CD4-positive, alpha-beta T cell treated with Interleukin-21 for 1 hour (primary cell): ENCODE measurements around the gene NRG3.
"Not testable (repeated sequence)": the region's sequence is repeated elsewhere in the genome, so short reads cannot be mapped to it uniquely, and the experiment has no call there.

Experiments used
- DNase-seq: peaks from one replicate; pipeline ENCODE4 v3.0.0-alpha.2; 2020

The NRG3 gene

GRCh38 chr10:82621680-82622079 lies 746.7 kb downstream of the NRG3 start:
- no peak for DNase-seq

DNA sequence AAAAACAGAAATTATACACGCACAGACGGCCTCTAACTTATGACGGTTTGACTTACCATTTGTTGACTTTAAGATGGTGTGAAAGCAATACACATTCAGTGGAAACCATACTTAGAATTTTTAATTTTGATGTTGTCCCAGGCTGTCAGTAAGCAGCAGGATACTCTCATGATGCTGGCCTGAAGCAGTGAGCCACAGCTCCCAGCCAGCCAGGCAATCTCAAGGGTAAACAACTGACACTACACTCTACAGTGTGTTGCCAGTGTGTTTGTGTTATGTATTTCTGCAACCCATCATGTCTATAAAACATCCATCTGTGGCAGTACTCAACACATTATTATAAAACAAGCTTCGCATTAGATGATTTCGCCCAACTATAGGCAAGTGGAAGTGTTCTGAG lies 747.5 kb downstream of the NRG3 start:
- no peak for DNase-seq

DNA sequence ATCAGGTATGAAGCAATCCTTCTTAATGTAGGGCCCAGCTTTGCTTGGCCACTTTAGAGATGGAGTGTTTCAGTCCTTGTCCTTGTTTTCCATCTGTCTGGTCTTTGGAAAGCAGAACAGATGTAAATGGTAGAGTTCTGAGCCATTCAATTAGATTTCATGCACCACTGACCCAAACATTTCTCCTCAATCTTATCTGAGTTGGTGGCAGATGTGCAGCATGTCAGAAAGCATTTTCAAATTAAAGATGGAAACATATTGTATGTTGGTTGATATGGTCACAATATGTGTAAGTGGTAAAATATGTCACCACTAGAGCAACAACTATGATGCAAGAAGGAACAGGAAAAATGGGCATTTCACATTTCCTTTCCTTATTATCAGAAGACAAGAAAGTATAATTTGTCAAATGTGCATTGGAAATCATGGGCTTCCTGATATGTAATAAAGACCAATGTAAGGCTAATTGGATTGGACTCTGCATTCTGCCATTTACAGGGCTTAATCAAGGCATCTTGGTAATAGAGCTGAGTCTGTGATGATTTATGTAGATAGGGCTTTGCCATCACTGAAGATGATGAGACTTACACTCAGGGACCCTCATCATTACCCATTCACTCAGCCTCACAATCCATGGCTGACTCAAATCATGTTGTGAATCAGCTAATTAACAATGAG lies 750.7 kb downstream of the NRG3 start:
- DNase-seq: no peak

GRCh38 chr10:82628373-82628772 lies 753.4 kb downstream of the NRG3 start:
- DNase-seq: no peak

DNA sequence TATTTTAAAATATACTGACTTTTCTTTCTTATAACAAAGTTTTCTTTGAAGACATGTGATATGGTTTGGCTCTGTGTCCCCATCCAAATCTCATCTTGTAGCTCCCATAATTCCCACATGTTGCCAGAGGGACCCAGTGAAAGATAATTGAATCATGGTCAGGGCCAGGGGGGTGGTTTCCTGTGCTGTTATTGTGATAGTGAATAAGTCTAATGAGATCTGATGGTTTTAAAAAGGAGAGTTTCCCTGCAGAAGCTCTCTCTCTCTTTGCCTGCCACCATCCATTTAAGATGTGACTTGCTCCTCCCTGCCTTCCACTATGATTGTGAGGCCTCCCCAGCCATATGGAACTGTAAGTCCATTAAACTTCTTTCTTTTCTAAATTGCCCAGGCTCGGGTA lies 768.1 kb downstream of the NRG3 start:
- no peak for DNase-seq

GRCh38 chr10:82643601-82644000 lies 768.6 kb downstream of the NRG3 start:
- no peak for DNase-seq

DNA sequence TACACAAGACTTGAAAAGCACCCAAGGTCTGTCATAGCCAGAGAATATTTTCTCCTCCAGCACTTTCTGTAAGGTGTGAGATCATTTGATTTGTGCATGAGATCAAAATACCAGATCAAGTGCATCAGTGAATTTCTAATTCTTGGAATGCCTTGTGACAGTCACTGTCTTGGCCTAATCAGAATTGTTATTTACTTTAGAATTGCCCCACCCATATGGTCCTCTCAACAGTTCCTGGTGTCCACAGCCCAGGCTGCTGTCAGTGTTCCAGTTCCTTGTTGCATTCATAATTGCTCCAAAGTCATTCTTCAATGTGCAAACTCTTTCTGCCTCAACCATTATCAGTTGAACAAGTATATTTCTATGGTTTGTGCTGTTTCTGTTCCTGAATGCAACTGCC lies 770.2 kb downstream of the NRG3 start:
- no peak for DNase-seq

DNA sequence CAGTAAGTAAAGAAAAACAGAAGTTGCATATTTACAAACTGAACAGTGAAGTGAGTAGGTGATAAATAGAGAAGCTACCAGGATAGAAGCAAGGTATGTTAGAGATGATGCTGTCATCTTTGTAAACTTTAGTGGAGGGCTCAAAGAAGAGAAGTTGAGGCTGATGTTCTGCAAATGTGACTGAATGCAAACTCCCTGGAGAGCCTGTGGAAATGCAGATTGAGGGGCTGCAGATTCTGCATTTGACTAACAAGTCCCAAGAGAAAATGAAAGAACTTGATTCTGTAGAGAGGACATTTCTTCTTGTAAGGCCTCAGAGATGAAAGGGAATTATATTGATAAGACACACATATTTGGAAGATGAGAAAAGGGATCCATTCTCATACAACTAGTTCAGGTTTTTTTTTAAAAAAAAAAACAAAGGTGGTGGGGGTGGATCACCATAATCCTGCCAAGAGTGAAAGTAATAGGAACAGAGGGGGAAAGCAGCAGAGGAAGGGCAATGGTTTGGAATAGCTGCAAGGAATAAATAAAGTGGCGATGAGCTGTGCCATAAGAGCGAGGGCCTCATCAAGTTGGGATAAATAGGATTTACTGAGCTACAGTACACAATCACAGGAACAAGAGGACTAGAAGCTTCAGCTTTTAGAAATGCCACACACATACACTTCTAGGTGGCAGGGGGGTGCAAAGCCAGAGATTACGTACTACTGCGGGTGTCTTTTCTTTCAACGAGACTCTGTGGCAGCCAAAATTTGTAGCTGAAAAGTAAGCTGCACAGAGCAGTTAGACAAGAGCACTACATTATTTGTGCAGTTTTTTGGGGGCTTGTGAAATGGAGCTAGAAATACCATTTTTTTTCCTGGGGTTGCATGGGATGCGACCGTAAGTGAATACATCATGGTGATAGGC lies 778.5 kb downstream of the NRG3 start:
- DNase-seq: no peak

DNA sequence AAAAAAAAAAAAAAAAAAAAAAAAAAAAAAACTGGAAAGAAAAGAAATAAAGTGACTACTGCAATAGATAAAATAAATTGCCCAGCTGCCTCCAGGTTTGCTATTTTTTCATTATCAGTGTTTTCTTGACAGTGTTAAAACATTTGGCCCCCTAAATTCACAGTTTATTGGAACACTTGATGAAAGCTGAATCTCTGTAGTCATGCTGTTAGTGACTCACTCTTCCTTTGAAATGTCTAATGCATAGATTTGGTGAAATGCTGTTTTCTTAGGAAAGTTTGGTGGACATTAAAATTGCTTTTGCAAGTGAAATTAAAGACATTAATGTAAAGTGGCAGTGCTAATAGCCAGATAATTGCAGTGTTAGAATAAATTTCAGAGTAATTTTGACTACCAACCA lies 785.2 kb downstream of the NRG3 start:
- no peak for DNase-seq

- DNase-seq: no peak
Measured at GRCh38 chr10:82660986-82661385, 786.0 kb downstream of the NRG3 start.

DNA sequence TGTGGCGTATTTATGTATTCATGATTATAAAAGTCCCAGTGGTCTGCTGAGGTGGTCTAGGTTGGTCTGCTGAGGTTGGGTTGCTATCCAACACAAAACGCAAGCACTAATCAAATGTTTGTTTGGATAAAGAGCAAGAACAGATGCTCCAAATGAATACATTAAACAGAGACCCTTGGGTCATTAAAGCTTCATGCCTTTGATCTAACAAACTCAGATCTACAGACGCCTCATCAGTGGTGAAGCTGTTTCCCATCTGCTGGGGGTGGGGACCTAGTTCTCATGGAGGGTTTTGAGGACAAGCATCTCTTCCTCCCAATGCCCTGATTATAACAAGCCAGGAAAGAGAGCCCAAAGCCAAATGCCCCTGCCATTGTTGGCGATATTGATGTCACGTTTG lies 786.7 kb downstream of the NRG3 start:
- DNase-seq: no peak

DNA sequence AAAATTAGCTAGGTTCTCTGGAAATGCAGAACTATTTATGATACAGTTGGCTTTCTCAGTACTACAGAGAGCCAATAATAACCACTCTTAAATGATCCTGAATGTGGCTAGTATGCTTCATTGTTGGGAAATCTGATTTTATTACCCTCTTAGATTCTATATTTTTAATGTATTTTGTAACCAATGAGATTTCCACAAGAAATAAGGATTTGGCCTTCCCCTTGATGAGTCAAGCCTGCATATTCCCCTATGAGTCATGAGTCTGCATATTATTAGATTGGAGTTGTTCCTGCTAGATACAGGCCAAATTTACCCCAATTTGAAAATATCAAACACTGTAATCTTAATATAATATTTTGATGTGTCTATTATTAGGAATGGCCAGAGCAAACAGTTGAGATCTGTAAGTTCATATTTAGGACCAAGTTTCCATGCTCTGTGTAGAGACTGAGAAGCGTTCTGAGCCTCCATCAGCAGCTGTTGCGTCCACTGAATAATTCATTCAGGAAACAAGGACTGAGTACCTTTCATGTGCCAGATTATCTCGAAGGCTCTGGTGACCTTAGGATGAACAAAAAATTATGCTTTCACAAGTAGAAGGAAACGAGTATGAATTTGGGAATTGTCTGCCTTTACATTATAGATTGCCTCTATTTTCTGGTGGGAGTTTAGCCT lies 793.4 kb downstream of the NRG3 start:
- no peak for DNase-seq

GRCh38 chr10:82674036-82674435 lies 799.0 kb downstream of the NRG3 start:
- no peak for DNase-seq

DNA sequence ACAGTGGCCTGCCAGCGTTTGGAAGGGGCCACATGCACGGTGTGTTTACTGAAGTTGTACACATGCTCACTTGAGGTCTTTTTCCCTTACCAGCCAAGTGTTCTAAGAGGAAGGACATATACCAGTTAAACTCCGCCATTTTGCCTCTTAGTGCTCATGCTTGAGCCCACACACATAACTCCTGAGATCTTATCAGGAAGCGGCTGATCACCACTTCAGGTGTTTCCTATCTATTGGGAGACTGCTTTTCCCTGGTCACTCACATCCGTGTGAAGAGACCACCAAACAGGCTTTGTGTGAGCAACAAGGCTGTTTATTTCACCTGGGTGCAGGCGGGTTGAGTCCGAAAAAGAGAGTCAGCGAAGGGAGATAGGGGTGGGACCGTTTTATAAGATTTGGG lies 802.9 kb downstream of the NRG3 start:
- not testable (repeated sequence) for DNase-seq

GRCh38 chr10:82678451-82678850 lies 803.5 kb downstream of the NRG3 start:
- not testable (repeated sequence) for DNase-seq

- DNase-seq: no peak
Measured at GRCh38 chr10:82680608-82681007, 805.6 kb downstream of the NRG3 start.

DNA sequence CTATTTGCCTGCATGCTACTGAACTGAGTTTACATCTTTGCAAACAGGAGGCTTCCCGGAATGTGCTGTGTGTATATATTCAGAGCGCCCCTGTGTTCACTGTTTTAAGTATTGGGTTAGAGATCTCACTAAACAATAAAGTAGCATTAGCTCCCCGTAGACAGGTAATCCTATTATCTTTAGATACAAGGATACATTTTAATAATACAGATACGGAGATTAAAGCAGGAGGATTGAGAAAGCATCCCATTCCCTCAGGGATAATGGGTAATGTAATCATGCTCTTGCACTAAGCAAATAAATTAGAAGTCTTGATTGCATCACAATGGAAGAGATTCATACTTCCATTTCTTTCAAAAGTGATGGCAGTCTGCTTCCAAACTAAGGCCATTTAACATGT lies 809.0 kb downstream of the NRG3 start:
- no peak for DNase-seq

GRCh38 chr10:82685087-82685486 lies 810.1 kb downstream of the NRG3 start:
- no peak for DNase-seq

GRCh38 chr10:82691211-82691610 lies 816.2 kb downstream of the NRG3 start:
- DNase-seq: no peak

- no peak for DNase-seq
Measured at GRCh38 chr10:82692458-82692857, 817.5 kb downstream of the NRG3 start.

GRCh38 chr10:82721831-82722230 lies 846.8 kb downstream of the NRG3 start:
- no peak for DNase-seq

- DNase-seq: no peak
Measured at GRCh38 chr10:82722273-82722672, 847.3 kb downstream of the NRG3 start.

- DNase-seq: no peak
Measured at GRCh38 chr10:82736305-82736704, 861.3 kb downstream of the NRG3 start.

- DNase-seq: no peak
Measured at GRCh38 chr10:82737549-82737948, 862.6 kb downstream of the NRG3 start.
